ENCODE data around the gene AK9.
"Not testable (repeated sequence)": the region's sequence is repeated elsewhere in the genome, so short reads cannot be mapped to it uniquely, and the experiment has no call there.

AK9 gene

GRCh38 chr6:109623288-109623687 is 67.7 kb downstream of the AK9 start:
- DNase-seq (ENCODE audit: low read depth): no peak

- DNase-seq (ENCODE audit: low read depth): no peak
These were observed 78.7 kb downstream of the AK9 start for GRCh38 chr6:109612268-109612667.

- DNase-seq (ENCODE audit: low read depth): no peak
These were observed 79.5 kb downstream of the AK9 start for GRCh38 chr6:109611502-109611901.

- no peak for DNase-seq (ENCODE audit: low read depth)
These were observed 80.4 kb downstream of the AK9 start for GRCh38 chr6:109610590-109610989.

- DNase-seq (ENCODE audit: low read depth): no peak
These were observed 81.3 kb downstream of the AK9 start for GRCh38 chr6:109609737-109610136.

GRCh38 chr6:109606359-109606758 is 84.6 kb downstream of the AK9 start:
- no peak for DNase-seq (ENCODE audit: low read depth)

- no peak for DNase-seq (ENCODE audit: low read depth)
These were observed 95.0 kb downstream of the AK9 start for GRCh38 chr6:109595998-109596397.

- DNase-seq (ENCODE audit: low read depth): no peak
These were observed 110.5 kb downstream of the AK9 start for GRCh38 chr6:109580519-109580918.

- no peak for DNase-seq (ENCODE audit: low read depth)
These were observed 111.6 kb downstream of the AK9 start for GRCh38 chr6:109579361-109579760.

GRCh38 chr6:109569901-109570300 is 121.1 kb downstream of the AK9 start:
- DNase-seq (ENCODE audit: low read depth): not testable (repeated sequence)

GRCh38 chr6:109561844-109562243 is 129.2 kb downstream of the AK9 start:
- no peak for DNase-seq (ENCODE audit: low read depth)

GRCh38 chr6:109531446-109531845 is 159.6 kb downstream of the AK9 start:
- no peak for DNase-seq (ENCODE audit: low read depth)

GRCh38 chr6:109527989-109528388 is 163.0 kb downstream of the AK9 start:
- DNase-seq (ENCODE audit: low read depth): no peak

GRCh38 chr6:109526905-109527628 is 163.9 kb downstream of the AK9 start:
- DNase-seq (ENCODE audit: low read depth): no peak

- no peak for DNase-seq (ENCODE audit: low read depth)
These were observed 166.9 kb downstream of the AK9 start for GRCh38 chr6:109524129-109524528.

GRCh38 chr6:109523478-109523877 is 167.5 kb downstream of the AK9 start:
- DNase-seq (ENCODE audit: low read depth): no peak

GRCh38 chr6:109521080-109521479 is 169.9 kb downstream of the AK9 start:
- no peak for DNase-seq (ENCODE audit: low read depth)

GRCh38 chr6:109519647-109520046 is 171.4 kb downstream of the AK9 start:
- DNase-seq (ENCODE audit: low read depth): not testable (repeated sequence)

- no peak for DNase-seq (ENCODE audit: low read depth)
These were observed 174.1 kb downstream of the AK9 start for GRCh38 chr6:109516929-109517328.

- no peak for DNase-seq (ENCODE audit: low read depth)
These were observed 175.1 kb downstream of the AK9 start for GRCh38 chr6:109515781-109516409.

GRCh38 chr6:109514946-109515345 is 176.1 kb downstream of the AK9 start:
- DNase-seq (ENCODE audit: low read depth): no peak

- DNase-seq (ENCODE audit: low read depth): no peak
These were observed 177.4 kb downstream of the AK9 start for GRCh38 chr6:109513571-109514071.

- DNase-seq (ENCODE audit: low read depth): no peak
These were observed 178.7 kb downstream of the AK9 start for GRCh38 chr6:109512271-109512817.
